HT1080 (cell line): Measurements from ENCODE around the gene CAMK2A. TPM values are rescaled to one million over a fixed set of nuclear protein-coding genes. Genes with fewer than 3 reads are reported as not detected.
"Not testable (repeated sequence)": the region's sequence is repeated elsewhere in the genome, so short reads cannot be mapped to it uniquely, and the experiment has no call there.

ENCODE experiments used
- DNase-seq: peaks from one replicate; pipeline ENCODE4 v3.0.0-alpha.2; 2015; ENCODE audit warnings: low read depth
- total RNA-seq: library from RNA; depleted of rRNA; stranded (reverse); fragments of >200 nt; shearing (Covaris generic); gene quantifications from 2 replicates; pipeline ENCODE4 v1.2.3, GENCODE V29; 2014

CAMK2A gene
- total RNA-seq, 1 experiment from 2014 or later, result not detected

DNA sequence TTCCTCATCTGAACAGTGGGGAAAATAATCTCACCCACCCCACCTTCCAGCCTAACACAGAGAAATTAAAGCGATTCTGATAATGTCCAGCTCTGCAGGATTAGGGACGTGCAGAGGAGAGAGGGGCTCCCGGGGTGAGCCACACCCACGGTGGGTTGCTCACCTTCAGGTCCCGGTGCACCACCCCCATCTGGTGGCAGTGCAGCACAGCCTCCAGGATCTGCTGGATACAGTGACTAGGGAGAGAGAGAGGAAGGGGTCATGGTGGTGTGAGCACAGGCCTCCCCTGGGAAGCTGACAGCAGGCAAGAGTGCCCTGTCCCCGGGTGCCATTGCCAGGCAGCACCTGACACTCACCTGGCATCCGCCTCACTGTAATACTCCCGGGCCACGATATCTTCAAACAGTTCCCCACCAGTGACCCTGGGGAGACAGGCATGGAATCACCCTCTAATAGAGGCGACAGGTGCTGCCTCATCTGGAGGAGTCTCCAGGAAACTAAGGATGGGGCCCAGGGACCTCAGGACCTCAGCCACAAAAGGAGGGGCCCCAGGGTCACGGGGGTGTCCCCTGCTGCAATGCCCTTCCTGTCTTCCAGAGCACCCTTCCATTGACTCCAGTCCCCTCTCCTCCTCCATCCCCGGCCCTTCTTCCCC lies 33.0 kb downstream of the CAMK2A start:
- DNase-seq, result no peak

DNA sequence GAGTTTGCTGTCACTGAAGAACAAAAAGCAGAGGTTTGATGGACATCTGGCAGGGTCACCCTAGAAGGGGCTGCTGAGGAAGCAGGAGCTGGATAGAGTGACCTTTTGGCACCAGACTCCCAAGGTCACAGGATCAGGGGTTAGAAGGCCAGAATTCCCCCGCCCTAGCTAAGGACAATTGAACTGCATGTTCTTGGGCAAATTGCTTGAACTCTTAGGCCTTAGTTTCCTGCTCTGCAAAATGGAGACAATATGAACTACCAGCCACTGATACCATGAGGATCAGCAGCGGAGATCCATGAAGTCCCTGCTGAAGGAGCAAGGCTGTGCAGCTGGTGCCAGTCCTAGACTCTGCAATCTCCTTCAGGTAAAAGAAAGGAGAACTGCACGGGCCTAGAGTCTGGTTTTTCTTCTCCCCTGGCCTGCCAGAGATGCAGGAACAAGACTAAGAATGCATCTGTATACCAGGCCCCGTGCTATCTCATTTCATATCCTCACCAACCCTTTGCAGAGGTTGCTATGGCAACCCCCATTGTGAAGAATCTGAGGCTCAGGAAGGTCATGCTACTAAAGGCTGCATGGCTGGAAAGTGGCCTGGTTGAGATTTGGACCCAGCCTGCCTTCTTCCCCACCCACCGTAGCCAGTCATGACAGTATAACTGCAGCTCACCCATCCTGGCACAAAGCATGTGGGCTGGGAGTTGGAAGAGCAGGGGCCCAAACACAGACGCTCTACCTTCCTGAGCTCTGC lies 33.7 kb downstream of the CAMK2A start:
- no peak for DNase-seq

DNA sequence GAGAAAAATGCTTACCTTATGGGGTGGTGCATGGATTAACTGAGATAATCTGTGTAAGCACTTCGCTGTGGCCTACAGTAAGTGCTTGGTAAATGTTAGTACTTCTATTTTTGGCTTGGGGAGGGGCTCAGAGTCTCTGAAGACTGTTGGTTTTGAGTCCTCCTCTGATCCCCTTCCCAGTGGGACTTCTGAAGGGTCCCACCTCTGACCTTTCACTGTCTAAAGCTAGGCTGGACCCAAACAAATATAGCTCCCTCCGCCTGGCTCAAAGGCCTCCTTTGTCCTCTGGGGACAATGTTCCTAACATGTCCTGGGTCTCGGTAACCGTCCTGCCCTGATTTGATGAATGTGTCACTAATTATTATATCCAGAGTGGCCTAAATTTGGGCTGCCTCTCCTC lies 34.8 kb downstream of the CAMK2A start:
- DNase-seq, result no peak

DNA sequence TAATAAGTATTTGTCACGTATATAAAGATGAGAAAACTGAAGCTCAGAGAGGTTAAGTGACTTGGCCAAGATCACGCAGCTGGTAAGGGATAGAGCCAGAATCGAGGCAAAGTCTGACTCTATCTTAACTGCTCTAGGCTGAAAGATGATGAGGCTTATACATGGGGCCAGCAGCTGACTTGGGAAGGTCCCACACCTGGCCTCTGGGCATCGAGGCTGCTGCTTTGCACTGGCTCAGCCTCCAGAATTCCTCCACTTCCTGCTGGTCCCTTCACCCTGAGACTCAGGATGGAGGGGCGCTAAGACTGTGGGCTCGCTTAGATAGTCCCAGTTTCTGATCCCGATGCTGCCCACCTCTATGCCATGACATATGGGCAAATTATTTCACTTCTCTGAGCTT lies 35.2 kb downstream of the CAMK2A start:
- DNase-seq, result no peak

DNA sequence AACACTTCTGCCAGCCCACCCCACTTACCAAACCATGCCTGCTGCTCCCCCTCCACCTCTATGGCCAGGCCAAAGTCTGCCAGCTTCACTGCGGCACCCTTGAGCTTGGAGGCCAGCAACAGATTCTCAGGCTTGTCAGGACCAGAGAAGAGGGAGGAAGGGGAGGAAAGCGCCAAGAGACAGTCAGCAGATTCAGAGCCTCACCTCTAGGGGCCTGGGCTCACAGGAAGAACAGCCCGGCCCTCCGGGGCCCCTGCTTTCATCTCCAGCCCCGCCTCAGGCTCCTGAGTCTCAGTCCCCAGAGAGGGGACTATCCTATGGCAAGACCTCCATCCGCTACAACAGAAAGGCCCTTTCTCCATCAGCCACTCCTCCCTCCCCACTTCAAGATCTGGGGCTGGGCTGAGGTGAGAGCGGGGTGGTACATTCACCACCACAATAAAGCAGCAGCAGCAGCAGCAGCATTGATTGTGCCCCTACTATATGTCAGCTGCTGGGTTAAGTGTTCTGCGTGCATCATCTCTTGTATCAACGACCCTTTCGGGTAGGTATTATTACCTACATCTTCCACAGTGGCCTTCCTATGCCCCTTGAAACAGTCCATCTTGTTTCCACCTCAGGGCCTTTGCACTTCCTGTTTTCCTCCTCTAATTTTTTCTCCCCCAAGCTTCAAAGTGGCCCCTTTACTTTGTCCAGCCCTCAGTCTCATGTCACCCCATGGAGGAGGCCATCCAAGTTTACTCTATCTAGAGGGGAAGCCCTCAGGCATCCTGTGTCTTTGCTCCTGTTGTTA lies 36.0 kb downstream of the CAMK2A start:
- no peak for DNase-seq

DNA sequence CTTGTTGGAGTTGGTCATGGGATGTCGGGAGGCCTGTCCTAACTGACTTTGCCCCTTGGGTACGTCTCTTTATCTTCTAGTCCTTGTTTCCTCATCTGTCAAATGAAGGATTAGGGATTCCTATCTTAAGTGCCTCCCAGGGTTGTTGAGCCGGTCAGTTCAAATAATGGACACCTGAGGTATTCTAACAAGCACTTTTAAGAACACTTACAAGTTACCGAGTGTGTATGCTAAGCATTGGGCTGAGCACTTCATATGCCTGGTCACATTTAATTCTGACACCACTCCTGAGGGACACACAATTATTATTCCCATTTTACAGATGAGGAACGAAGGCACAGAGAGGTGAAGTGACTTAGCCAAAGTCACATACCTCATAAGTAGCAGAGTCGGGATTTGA lies 37.1 kb downstream of the CAMK2A start:
- DNase-seq, result no peak

DNA sequence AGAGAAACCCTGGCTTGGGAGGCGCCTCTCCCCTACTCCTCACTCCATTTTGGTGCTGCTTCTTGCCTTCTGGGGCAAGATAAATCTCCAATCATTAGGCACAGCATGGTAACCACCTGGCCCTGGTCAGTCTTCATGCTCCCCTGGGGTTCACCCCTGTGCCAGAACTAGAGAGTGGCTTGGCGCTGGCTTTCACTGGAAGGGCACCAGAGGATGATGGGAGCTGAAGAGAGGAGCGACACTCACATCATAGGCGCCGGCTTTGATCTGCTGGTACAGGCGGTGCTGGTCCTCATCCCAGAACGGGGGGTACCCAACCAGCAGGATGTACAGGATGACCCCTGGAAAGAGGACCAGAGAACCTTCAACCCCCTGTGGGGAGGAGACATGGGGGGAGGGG lies 38.1 kb downstream of the CAMK2A start:
- no peak for DNase-seq

DNA sequence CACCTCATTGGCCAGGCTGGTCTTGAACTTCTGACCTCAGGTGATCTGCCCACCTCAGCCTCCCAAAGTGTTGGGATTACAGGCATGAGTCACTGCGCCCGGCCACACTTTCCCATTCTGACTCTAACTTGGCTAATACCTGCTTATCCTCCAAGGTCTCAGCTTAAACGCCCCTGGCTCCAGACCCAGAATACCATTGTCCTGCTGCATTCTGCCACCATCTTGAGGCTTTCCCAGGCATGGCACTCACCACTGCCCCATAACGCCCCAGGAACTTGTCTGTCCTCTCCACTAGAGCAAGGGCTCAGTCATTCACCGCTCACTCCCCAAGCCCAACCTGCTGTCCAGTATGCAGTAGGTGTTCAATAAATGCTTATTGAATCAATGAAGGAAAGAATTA lies 39.8 kb downstream of the CAMK2A start:
- no peak for DNase-seq

DNA sequence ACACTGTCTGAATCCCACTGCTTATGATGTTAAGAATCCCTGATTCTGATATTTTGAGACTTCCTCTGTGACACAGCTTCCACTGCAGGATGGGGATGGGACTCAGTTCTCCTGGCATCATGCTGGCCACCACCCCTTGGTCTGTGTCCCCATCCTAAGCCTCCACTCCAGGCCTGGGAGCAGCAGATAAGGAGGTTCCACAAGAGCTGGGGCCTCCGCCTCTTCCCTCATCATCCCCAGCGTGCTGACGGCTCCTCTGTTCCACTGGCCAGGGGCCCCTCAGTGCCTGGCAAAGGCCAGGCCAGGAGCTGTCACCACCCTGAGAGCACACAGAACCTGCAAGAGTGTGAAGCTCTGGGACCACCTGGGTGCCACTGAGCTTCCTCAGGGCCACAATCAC lies 40.6 kb downstream of the CAMK2A start:
- no peak for DNase-seq

DNA sequence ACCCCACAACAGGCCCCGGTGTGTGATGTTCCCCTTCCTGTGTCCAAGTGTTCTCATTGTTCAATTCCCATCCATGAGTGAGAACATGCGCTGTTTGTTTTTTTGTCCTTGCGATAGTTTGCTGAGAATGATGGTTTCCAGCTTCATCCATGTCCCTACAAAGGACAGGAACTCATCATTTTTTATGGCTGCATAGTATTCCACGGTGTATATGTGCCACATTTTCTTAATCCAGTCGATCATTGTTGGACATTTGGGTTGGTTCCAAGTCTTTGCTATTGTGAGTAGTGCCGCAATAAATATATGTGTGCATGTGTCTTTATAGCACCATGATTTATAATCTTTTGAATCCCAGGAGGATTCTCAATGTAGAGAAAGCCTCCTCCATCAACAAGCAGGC lies 41.1 kb downstream of the CAMK2A start:
- DNase-seq, result not testable (repeated sequence)

DNA sequence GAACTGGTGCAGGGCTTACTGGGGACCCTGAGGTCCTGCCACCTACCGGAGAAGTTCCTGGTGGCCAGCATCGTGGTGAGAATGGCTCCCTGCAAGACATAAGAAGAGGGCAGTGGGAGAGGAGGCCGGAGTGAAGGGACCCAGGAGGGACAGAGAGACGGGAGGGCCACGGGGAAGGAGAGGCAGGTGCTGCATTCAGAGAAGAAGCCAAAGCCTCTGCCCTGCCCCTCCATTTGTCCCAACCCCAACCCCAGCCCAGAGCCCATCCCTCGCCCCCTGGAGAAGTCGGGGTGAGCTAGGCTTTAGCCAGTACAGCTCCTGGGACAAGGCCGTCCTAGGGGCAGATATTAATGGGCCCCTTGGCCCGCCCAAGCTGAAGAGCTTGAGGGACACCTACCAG lies 41.8 kb downstream of the CAMK2A start:
- DNase-seq, result no peak

DNA sequence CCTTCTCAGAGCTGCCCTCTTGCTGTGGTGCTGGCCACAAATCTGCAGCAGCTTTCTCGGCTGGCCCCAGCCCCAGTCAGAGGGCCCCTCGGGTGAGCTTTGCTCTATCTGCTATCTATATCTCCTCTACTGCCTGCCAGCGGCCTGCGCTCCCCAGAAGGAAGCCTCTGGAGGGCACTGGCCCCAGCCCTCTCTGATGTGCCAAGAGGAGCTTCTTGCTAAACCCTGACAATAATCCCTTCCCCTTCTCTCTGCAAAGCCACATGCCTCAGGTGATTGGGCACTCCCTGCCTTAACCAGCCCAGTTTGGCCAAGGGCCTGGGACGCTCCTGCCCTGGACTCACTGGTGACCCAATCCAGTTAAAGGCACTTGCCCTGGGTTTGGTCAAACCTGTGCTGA lies 42.7 kb downstream of the CAMK2A start:
- no peak for DNase-seq

DNA sequence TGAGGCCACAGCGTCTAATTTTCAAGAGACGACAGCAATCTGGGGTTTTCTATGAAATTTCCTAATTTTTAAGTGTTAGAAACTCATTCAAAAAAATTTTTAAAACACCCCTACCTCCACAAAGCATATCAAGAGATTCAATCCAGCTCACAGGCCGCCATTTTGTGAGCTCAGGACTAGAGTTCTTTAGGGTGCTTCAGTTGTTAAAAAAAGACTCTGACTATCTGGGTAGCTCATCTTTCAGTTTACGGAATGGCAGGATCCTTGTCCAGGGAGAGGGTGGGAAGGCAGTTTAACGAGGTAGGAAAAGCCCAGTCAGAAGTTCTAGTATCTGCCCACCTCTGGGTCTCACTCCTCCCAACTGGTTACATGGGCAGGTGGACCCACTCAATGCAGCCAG lies 43.1 kb downstream of the CAMK2A start:
- no peak for DNase-seq

DNA sequence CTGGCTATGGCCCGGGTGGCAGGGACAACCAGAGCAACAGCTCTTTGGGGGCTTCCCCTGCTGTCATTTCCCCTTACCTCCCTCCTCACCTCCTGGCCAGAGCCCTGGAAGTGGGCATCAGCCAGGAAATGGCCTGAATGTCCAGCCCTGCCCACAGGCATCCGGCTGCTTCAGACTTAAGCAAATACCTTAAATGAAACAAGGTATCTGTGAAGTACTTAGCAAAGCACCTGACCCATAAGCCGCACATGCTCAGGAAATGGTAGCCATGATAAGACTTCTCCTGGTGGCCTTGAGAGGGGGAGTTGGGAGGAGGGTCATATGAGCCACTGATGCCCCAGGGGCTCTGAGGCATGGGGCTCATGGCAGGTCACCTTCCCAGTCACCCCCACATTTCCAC lies 43.8 kb downstream of the CAMK2A start:
- DNase-seq, result no peak

DNA sequence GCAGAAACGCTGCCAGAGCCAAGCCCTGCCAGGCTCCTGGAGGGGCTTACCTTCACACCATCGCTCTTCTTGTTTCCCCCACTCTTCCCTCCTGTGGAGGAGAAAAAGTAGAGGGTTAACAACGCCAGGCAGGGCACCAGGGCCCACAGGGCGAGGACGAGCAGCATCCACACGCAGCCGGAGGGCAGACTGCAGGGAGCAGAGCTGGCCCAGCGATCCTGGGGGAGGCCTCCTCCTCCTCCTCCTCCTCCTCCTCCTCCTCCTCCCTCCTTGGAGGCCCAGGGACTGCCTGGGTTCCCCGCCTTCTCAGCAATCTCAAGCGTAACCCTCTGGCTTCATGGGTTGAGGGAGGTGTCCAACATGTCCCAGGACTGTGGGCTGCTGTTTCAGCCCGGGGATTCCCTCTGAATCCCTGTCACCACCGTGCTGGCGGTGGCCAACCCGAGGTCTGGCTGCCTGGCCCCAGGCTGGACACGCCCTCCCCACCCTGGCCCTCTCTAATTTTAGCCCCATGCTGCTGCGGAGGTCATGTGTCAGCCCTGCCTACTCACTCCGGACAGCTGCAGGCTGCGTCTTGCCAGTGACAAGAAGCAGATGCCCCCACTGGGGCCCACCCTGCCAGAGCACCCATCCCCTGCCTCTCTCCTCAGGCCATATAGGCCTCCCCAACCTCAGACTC lies 44.3 kb downstream of the CAMK2A start:
- no peak for DNase-seq

DNA sequence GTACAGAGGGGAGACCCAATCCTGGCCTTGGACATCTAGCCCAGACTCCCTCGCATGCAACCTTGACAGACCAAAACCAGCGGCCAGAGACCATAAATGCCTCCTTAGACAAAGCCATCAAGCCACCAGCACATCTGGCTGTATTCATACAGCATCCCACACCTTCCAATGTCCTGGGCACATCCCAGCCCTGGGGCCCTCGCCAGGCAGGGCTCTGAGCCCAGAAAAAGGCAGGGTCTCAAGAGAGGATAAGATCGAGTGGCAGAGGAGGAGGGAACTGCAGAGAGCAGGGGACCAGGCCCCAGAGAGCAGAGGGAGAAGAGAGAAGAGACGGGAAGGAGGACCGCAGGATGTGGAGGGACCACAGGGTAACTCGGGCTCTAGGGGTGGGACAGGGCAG lies 45.4 kb downstream of the CAMK2A start:
- no peak for DNase-seq

DNA sequence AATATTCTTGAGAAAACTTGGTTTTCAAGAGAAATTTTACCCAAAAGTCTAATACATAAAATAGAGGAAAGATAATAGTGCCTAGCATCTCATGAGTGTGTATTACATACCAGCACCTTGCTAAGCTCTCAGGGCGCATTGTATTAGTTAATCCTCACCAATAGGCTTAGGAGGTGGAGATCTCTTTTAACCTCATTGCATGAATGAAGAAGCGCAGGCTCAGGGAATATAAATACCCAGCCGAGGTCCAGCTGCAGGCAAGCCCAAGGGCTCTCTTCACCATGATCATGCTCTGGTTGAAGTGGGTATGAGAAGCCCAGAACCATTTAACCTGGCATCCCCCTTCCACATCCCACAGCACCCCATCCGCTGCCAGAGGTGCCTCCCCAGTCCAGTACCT lies 46.0 kb downstream of the CAMK2A start:
- DNase-seq, result no peak

DNA sequence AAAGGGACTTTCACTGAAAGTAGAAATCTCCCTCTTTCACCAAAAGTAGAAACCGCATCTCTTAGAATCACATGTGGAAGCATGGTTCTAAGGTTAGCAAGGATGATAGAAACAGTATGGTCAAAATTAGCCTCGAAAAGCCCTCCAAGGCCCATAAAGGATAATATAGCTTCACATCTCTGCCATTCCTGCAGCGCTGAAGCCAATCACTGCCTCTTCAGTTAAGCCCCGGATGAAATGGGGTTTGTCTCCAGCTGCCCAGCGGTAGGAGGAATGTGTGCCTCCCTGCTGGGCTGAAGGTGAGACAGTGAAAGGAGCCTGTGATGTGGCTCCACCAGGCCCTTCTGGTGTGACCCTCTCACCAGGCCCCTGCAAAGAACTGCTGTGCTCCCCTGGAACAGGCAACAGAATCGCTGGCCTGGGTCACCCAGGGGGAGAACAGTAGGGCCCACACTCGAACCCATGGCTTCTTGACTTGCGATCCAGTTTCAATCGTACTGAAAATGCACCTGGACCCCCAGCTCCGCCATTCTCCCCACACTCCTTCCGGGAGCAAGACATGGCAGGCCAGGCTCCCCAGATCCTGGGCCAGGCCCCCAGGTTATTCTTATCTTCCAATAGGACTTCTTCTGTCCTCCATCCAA lies 47.2 kb downstream of the CAMK2A start:
- no peak for DNase-seq

DNA sequence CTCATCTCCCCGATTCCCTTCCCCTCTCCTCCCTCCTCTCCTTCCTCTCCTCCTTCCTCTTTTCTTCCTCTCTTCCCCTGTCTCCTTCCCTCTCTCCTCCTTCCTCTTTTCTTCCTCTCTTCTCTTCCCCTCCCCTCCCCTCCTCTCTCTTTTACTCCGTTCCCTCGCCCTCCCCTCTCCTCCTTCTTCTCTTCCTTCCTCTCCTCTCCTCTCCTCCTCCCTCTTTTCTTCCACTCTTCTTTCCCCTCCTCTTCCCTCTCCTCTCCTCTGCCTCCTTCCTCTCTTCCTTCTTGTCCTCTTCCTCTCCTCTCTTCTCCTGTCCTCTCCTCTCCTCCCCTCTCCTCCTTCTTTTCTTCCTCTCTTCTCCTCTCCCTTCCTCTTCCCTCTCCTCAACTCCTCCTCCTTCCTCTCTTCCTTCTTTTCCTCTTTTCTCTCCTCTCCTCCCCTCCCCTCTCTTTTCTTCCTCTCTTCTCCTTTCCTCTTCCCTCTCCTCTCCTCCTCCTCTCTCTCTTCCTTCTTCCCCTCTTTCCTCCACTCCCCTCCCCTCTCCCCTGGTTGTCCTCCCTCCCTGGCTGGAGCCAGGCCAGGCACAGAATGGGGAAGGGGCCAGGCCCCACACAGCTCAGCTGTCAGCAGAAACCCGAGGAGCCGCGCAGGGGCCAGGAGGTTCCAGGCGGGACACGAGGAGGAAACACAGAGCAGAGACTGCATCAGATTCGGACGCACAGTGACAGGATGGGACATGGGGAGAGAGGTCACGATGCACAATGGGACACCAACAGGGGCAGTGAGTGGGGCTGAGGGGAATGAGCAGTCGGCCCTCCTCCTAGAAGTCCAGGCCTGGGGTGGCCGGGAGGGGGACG lies 48.0 kb downstream of the CAMK2A start:
- DNase-seq, result no peak

DNA sequence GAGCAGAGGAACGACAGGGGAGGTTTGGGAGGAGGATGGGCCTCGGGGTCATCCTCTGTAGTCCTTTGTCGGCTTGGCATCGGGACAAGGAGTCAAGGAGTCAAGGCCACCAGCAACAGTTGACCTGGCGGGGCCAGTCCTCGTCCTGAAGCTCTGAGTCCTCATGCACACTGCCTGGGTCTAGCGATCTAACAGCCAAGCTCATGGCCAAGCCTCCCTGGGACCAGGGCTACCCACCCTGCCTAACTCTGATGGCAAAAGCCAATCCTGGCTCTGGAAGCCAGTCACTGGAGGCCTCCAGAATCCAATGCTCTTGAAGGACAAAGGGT lies 49.8 kb downstream of the CAMK2A start:
- no peak for DNase-seq
